Activated T-cell treated with anti-CD3 and anti-CD28 coated beads, Interleukin-2, amount 50 U/mL, for 4 hours (primary cell): ENCODE data around the gene PCYOX1L. TPM values are rescaled to one million over a fixed set of nuclear protein-coding genes. Genes with fewer than 3 reads are reported as not detected.

Source experiments
- ATAC-seq, 2 donors: fragments of 200-7000 bp; cut with Tn5 transposase; one replicate each; pipeline ENCODE4 v1.10.0; 2021
- DNase-seq: peaks from one replicate; pipeline ENCODE4 v3.0.0-alpha.2; 2020
- H3K27me3 Mint-ChIP-seq: one replicate; pipeline ENCODE4 v1.8.0; 2021; ENCODE audit warnings: low read depth, mixed read lengths
- H3K36me3 Mint-ChIP-seq: one replicate; pipeline ENCODE4 v1.8.0; 2022; ENCODE audit warnings: mixed read lengths; ENCODE audit not compliant: insufficient read depth
- H3K4me1 Mint-ChIP-seq: one replicate; pipeline ENCODE4 v1.8.0; 2021; ENCODE audit warnings: low read depth, mixed read lengths
- H3K4me3 Mint-ChIP-seq: one replicate; pipeline ENCODE4 v1.8.0; 2021; ENCODE audit warnings: mild to moderate bottlenecking, moderate library complexity, mixed read lengths
- H3K9me3 Mint-ChIP-seq: one replicate; pipeline ENCODE4 v1.8.0; 2021; ENCODE audit warnings: mixed read lengths
- total RNA-seq, 3 donors: library from RNA; stranded (reverse); gene quantifications; one replicate each; pipeline ENCODE4 v1.2.1, GENCODE V29; 2021

The PCYOX1L gene
- total RNA-seq, 3 donors from 2014 or later = 8.8 to 13.4 (median 8.8) TPM

DNA sequence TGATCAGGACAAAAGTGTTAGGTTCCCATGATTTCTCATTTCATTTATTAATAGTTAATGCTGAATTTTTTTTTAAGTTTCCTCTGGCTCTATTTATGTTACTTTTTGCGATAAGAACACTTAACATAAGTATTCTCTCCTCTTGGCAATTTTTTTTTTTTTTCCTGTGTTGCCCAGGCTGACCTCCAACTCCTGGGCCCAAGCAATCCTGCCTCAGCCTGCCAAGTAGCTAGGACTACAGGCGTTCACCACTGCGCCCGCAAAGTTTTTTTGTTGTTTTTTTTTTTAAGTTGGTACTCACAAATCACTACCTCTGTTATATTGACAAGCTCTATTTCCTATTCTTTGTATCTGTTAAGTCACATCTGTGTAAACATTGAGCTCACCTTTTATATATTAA lies 5.7 kb upstream of the PCYOX1L start:
- H3K9me3 Mint-ChIP-seq = no peaks in the 10 kb centered on the region
- DNase-seq (no peak), ATAC-seq (no peak)
- H3K36me3 Mint-ChIP-seq = peaks cover 77% of the 10 kb centered on the region
- no peak overlapping the region for H3K4me3 Mint-ChIP-seq
- peaks cover 78% of the 10 kb centered on the region for H3K4me1 Mint-ChIP-seq
- no peaks in the 10 kb centered on the region for H3K27me3 Mint-ChIP-seq

DNA sequence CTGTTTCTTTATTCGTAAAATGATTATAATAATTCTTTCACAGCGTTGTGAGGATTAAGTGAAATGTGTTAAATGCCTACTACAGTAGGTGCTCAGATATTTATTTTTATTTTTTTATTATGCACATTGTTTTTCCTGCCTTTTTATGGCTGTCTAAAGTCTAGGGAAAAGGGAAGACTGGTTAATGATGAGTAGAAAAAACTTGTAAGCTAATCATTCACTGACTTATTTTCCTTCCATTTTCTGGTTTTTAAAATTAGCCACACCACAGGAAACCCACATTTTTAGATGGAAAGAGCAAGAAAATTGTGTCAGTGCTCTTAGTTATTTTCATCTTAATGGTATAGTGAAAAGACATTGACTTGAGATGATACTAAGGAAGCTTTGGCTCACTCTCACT lies 3.9 kb upstream of the PCYOX1L start:
- no peaks in the 10 kb centered on the region for H3K9me3 Mint-ChIP-seq
- peaks cover 61% of the 10 kb centered on the region for H3K36me3 Mint-ChIP-seq
- H3K27me3 Mint-ChIP-seq = no peaks in the 10 kb centered on the region
- DNase-seq (no peak), ATAC-seq (no peak)
- H3K4me1 Mint-ChIP-seq = peaks cover 73% of the 10 kb centered on the region
- H3K4me3 Mint-ChIP-seq = no peak overlapping the region

DNA sequence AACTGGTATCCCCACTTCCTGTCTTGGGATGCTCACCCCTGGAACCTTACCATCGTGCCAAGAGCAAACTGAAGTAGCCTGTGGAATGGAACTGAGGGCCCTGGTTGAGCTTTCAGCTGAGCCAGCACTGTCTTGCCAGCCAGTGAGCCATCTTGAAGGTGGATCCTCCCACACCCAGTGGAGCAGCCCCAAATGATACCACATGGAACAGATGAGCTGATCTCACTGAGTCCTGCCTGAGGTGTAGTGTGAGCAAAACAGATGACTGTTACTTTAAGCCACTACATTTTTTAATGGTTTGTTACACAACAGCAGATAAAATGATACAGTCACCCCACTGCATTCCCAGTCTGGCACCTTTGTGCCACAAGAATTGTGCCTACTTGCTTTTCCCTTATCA lies 2.2 kb upstream of the PCYOX1L start:
- ATAC-seq = no peak
- H3K4me1 Mint-ChIP-seq = peaks cover 73% of the 10 kb centered on the region
- peaks cover 43% of the 10 kb centered on the region for H3K36me3 Mint-ChIP-seq
- no peak for DNase-seq
- H3K4me3 Mint-ChIP-seq = no peak overlapping the region
- H3K27me3 Mint-ChIP-seq = no peaks in the 10 kb centered on the region
- H3K9me3 Mint-ChIP-seq = no peaks in the 10 kb centered on the region

GRCh38 chr5:149356391-149356790 lies 1.5 kb upstream of the PCYOX1L start:
- peaks cover 36% of the 10 kb centered on the region for H3K36me3 Mint-ChIP-seq
- DNase-seq = no peak
- no peaks in the 10 kb centered on the region for H3K9me3 Mint-ChIP-seq
- peaks cover 73% of the 10 kb centered on the region for H3K4me1 Mint-ChIP-seq
- no peaks in the 10 kb centered on the region for H3K27me3 Mint-ChIP-seq
- no peak for ATAC-seq
- no peak overlapping the region for H3K4me3 Mint-ChIP-seq

DNA sequence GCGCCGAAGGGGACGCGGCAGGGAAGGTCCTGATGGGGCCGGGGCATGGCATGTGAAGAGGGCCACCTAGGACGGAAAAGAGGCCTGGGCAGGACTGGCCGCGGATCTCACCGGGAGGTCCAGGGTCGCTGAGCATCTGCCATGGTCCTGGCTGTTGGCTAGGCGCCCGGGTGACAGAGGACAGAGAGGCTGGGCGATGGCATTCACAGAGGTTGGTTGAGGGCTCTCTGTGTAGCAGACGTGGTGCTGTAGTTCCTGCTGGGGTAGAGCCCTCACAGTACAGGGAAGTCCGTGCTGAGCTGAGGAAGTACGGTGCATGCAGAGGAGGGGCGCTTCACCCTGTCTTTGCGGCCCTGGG lies 427 bp downstream of the PCYOX1L start:
- no peaks in the 10 kb centered on the region for H3K9me3 Mint-ChIP-seq
- H3K36me3 Mint-ChIP-seq = peaks cover 24% of the 10 kb centered on the region
- H3K4me3 Mint-ChIP-seq = peak overlapping the region; percentile 95
- DNase-seq (no peak), ATAC-seq (peak; percentile 31 to 34)
- H3K27me3 Mint-ChIP-seq = no peaks in the 10 kb centered on the region
- H3K4me1 Mint-ChIP-seq = peaks cover 62% of the 10 kb centered on the region

DNA sequence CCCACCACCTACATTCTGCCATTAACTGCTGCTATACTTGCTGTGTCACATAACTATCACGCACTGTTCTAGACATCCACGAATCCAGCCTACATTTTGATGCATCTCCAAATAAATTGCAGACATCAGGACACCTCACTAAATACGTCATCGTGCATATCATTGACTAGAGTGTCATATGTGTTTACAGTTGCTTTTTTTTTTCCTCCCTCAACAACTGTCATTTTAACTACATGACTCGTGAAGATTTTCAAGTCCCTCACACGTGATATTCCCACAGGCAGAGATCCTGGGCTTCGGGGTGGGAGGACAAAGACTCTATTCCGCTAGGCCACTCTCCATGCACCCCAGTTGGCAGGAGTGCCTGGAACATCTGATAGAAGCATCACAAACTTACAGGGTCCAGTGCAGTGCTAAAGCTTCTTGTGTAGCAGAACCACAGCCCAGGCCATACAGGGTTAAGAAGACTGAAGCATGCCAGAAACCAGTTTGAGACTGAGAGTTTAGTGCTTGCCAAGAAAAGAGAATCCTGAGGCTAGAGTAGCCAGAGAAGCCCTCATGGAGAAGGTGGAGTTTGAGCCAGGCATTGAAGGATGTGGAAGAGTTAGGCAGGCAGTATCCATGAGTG lies 1.1 kb downstream of the PCYOX1L start:
- ATAC-seq = no peak
- Mint-ChIP-seq H3K36me3 (peaks cover 20% of the 10 kb centered on the region), H3K9me3 (no peaks in the 10 kb centered on the region), H3K4me3 (peak overlapping the region; percentile 95), H3K27me3 (no peaks in the 10 kb centered on the region), H3K4me1 (peaks cover 58% of the 10 kb centered on the region)
- DNase-seq = no peak

GRCh38 chr5:149360272-149360671 lies 2.4 kb downstream of the PCYOX1L start:
- H3K27me3 Mint-ChIP-seq = no peaks in the 10 kb centered on the region
- H3K4me3 Mint-ChIP-seq = peak overlapping the region; percentile 21
- no peak for ATAC-seq
- H3K36me3 Mint-ChIP-seq = peaks cover 8% of the 10 kb centered on the region
- DNase-seq = no peak
- no peaks in the 10 kb centered on the region for H3K9me3 Mint-ChIP-seq
- H3K4me1 Mint-ChIP-seq = peaks cover 49% of the 10 kb centered on the region

DNA sequence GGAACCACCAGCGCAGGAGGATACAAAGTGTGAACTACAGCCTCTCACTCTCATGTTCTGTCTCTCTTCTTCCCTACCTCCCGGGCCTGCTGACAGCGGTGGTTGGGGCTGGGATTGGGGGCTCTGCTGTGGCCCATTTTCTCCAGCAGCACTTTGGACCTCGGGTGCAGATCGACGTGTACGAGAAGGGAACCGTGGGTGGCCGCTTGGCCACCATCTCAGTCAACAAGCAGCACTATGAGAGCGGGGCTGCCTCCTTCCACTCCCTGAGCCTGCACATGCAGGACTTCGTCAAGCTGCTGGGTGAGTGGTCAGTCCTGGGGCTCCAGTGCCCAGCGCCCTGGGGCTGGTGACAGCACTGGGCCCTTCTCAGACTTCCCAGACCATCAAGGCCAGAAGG lies 4.7 kb downstream of the PCYOX1L start:
- DNase-seq (no peak), ATAC-seq (no peak)
- Mint-ChIP-seq H3K36me3 (no peaks in the 10 kb centered on the region), H3K4me1 (peaks cover 34% of the 10 kb centered on the region), H3K4me3 (no peak overlapping the region), H3K9me3 (no peaks in the 10 kb centered on the region), H3K27me3 (no peaks in the 10 kb centered on the region)

- peaks cover 36% of the 10 kb centered on the region for H3K4me1 Mint-ChIP-seq
These were observed 5.5 kb downstream of the PCYOX1L start for GRCh38 chr5:149363358-149363757.

GRCh38 chr5:149363936-149364335 lies 6.1 kb downstream of the PCYOX1L start:
- peaks cover 30% of the 10 kb centered on the region for H3K4me1 Mint-ChIP-seq
- no peak for ATAC-seq

More at GRCh38 chr5:149363358-149363757, 5.5 kb downstream of the PCYOX1L start:
- no peaks in the 10 kb centered on the region for H3K9me3 Mint-ChIP-seq
- DNase-seq (no peak), ATAC-seq (no peak)
- H3K4me3 Mint-ChIP-seq = no peak overlapping the region
- no peaks in the 10 kb centered on the region for H3K27me3 Mint-ChIP-seq
- no peaks in the 10 kb centered on the region for H3K36me3 Mint-ChIP-seq

GRCh38 chr5:149364719-149365118 lies 6.9 kb downstream of the PCYOX1L start:
- no peaks in the 10 kb centered on the region for H3K36me3 Mint-ChIP-seq
- peaks cover 25% of the 10 kb centered on the region for H3K4me1 Mint-ChIP-seq
- H3K4me3 Mint-ChIP-seq = no peak overlapping the region
- no peaks in the 10 kb centered on the region for H3K9me3 Mint-ChIP-seq
- H3K27me3 Mint-ChIP-seq = no peaks in the 10 kb centered on the region
- DNase-seq (no peak), ATAC-seq (no peak)

More at GRCh38 chr5:149363936-149364335, 6.1 kb downstream of the PCYOX1L start:
- H3K9me3 Mint-ChIP-seq = no peaks in the 10 kb centered on the region
- no peaks in the 10 kb centered on the region for H3K27me3 Mint-ChIP-seq
- no peak overlapping the region for H3K4me3 Mint-ChIP-seq
- DNase-seq = no peak
- H3K36me3 Mint-ChIP-seq = no peaks in the 10 kb centered on the region

- no peaks in the 10 kb centered on the region for H3K9me3 Mint-ChIP-seq
- H3K36me3 Mint-ChIP-seq = no peaks in the 10 kb centered on the region
- H3K4me3 Mint-ChIP-seq = no peak overlapping the region
- H3K27me3 Mint-ChIP-seq = no peaks in the 10 kb centered on the region
- peaks cover 18% of the 10 kb centered on the region for H3K4me1 Mint-ChIP-seq
- ATAC-seq = no peak
- DNase-seq = no peak
These were observed 7.6 kb downstream of the PCYOX1L start for GRCh38 chr5:149365418-149365817.

- no peak overlapping the region for H3K4me3 Mint-ChIP-seq
- no peaks in the 10 kb centered on the region for H3K36me3 Mint-ChIP-seq
- peaks cover 11% of the 10 kb centered on the region for H3K4me1 Mint-ChIP-seq
- H3K27me3 Mint-ChIP-seq = no peaks in the 10 kb centered on the region
- ATAC-seq (no peak), DNase-seq (no peak)
- H3K9me3 Mint-ChIP-seq = no peaks in the 10 kb centered on the region
These were observed 8.4 kb downstream of the PCYOX1L start for GRCh38 chr5:149366169-149366729.

- H3K4me3 Mint-ChIP-seq = no peak overlapping the region
- ATAC-seq (peak; percentile 73 to 74), DNase-seq (peak; percentile 48)
- peaks cover 13% of the 10 kb centered on the region for H3K4me1 Mint-ChIP-seq
- H3K9me3 Mint-ChIP-seq = no peaks in the 10 kb centered on the region
- no peaks in the 10 kb centered on the region for H3K36me3 Mint-ChIP-seq
- no peaks in the 10 kb centered on the region for H3K27me3 Mint-ChIP-seq
These were observed 9.6 kb downstream of the PCYOX1L start for GRCh38 chr5:149367249-149367971.
